Natural killer cell (primary cell): ENCODE data around the gene SEC16A. TPM values are rescaled to one million over a fixed set of nuclear protein-coding genes. Genes with fewer than 3 reads are reported as not detected.

Experiments
- ATAC-seq, 3 donors: fragments of 150-1000 bp in 2 of 3; fragments of 200-7000 bp in 1 of 3; cut with Tn5 transposase; 1 replicate in 1 of 3; 2 replicates in 2 of 3; pipeline ENCODE4 v1.10.0; 2021; ENCODE audit warnings: mild to moderate bottlenecking in 2 of 3, moderate library complexity in 2 of 3
- DNase-seq, 2 donors: peaks; one replicate each; pipeline versions ENCODE4 v3.0.0 to v3.0.0-alpha.2; 2013 to 2021; ENCODE audit warnings: mixed read lengths in 1 of 2
- H3K27ac ChIP-seq: one replicate; pipeline ENCODE4 v1.5.1; 2013; ENCODE audit warnings: mild to moderate bottlenecking, low read length
- H3K27me3 ChIP-seq: one replicate; pipeline ENCODE4 v1.6.1; 2013; ENCODE audit warnings: low read length; ENCODE audit not compliant: control insufficient read depth, insufficient read depth
- H3K36me3 ChIP-seq: one replicate; pipeline ENCODE4 v1.6.1; 2013; ENCODE audit warnings: low read length; ENCODE audit not compliant: control insufficient read depth, insufficient read depth
- H3K4me1 ChIP-seq: one replicate; pipeline ENCODE4 v1.6.1; 2013; ENCODE audit warnings: low read length; ENCODE audit not compliant: control insufficient read depth, insufficient read depth
- H3K4me3 ChIP-seq: one replicate; pipeline ENCODE4 v1.5.1; 2013; ENCODE audit warnings: low read length
- H3K9me3 ChIP-seq: one replicate; pipeline ENCODE4 v1.6.1; 2013; ENCODE audit warnings: low read length; ENCODE audit not compliant: control insufficient read depth, insufficient read depth
- H3K27ac Mint-ChIP-seq, 2 donors: one replicate each; pipeline ENCODE4 v1.8.0; 2022; ENCODE audit warnings: mild to moderate bottlenecking in 2 of 2, mixed read lengths in 2 of 2, moderate library complexity in 1 of 2
- H3K27me3 Mint-ChIP-seq, 2 donors: one replicate each; pipeline ENCODE4 v1.8.0; 2022; ENCODE audit warnings: low read depth in 2 of 2, mixed read lengths in 2 of 2
- H3K36me3 Mint-ChIP-seq: one replicate; pipeline ENCODE4 v1.8.0; 2022; ENCODE audit warnings: mixed read lengths
- H3K4me1 Mint-ChIP-seq, 2 donors: one replicate each; pipeline ENCODE4 v1.8.0; 2022; ENCODE audit warnings: mixed read lengths in 2 of 2
- H3K4me3 Mint-ChIP-seq: one replicate; pipeline ENCODE4 v1.8.0; 2022; ENCODE audit warnings: mild to moderate bottlenecking, moderate library complexity, mixed read lengths
- H3K9me3 Mint-ChIP-seq, 2 donors: one replicate each; pipeline ENCODE4 v1.8.0; 2022; ENCODE audit warnings: mixed read lengths in 2 of 2
- WGBS: methylation state at CpG from one replicate; pipeline ENCODE4 v1.1.7; 2013; ENCODE audit warnings: missing lambda C conversion rate; ENCODE audit not compliant: insufficient coverage; 5-methylcytosine and 5-hydroxymethylcytosine counted together
- intact Hi-C: fragments of 100-400 bp; cut with micrococcal nuclease; formaldehyde crosslinking; loops from one replicate; pipeline ENCODE4 v1.14.2; 2022
- total RNA-seq, 4 donors: library from RNA; stranded (reverse); fragments of 120-200 nt in 1 of 4; gene quantifications; one replicate each; pipeline versions ENCODE4 v1.2.3 to v1.2.4, GENCODE V29; 2013 to 2022
- TF ChIP-seq, protein P1 (sequence below): fragments of 200-600 bp; IDR thresholded peaks from one replicate; pipeline ENCODE4 v1.8.0; 2022; ENCODE audit warnings: antibody characterized with exemption

SEC16A gene
- total RNA-seq, 3 donors from 2014 or later (not counting 1 experiment from before 2014, with no cell fraction given): 84.3 to 89.0 (median 87.1) TPM

DNA sequence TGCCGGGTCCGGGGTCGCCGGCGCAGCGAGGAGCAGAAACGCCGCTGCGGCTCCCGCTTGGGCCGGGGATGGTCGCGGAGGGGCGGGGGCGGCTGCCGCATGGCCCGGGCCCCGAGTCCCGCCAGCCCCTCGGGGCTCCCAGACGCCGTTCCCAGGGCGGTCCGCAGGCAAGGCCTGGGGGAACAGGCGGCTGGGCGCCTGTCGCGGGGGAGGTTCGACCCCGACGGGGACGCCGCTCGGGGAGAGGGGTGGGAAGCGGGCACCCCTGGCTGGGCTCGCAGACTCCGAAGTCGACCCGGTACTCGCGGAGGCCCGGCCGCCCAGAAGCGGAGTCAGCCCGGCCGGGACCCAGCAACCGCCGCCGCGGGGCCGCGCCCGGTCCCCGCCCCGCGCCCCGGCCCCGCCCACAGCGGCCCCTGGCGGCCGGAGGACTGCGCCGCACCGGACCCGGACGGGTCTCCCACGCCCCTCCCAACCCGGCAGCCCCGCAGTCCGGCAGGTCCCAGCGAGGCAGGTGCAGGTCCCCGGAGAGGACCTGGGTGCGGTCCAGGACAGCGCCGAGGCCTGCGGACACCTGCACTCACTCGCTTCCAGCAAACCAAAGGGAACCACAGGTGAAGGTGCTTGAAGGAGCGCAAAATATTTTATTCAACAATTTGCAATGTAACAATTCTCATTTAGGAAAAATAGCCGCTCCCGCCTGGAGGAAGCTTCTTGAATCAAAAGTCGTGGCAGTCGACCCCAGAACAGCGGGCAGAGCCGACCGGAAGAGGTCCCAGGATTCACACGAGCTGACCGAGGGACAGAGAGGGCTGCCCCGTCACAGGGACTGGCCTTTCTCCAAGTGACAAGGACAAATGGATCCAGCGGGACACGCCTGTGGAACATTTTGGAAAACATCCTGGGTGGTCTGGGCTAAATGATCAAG lies 43.1 kb downstream of the SEC16A start, which contains the start of gene INPP5E:
Gene INPP5E, minus strand, starts transcription at position 365 of the 928 bp plus-strand sequence. CDS start 426 bp downstream, outside the sequence.
- H3K27ac ChIP-seq: no peak within 1 kb of the TSS
- Mint-ChIP-seq H3K4me1 (peaks cover 14 to 30% of the 10 kb centered on the region in 2 donors), H3K4me3 (peak within 1 kb of the TSS; percentile 71), H3K27ac (peak within 1 kb of the TSS; percentile 35 to 46), H3K9me3 (no peaks in the 10 kb centered on the region), H3K27me3 (no peaks in the 10 kb centered on the region), H3K36me3 (peaks cover 7% of the 10 kb centered on the region)
- DNase-seq (peak; percentile 89 to 91), ATAC-seq (peak; percentile 90 to 93 (median 91))
- peaks cover 30% of the 10 kb centered on the region for H3K36me3 ChIP-seq
- TF ChIP-seq, protein P1, sequence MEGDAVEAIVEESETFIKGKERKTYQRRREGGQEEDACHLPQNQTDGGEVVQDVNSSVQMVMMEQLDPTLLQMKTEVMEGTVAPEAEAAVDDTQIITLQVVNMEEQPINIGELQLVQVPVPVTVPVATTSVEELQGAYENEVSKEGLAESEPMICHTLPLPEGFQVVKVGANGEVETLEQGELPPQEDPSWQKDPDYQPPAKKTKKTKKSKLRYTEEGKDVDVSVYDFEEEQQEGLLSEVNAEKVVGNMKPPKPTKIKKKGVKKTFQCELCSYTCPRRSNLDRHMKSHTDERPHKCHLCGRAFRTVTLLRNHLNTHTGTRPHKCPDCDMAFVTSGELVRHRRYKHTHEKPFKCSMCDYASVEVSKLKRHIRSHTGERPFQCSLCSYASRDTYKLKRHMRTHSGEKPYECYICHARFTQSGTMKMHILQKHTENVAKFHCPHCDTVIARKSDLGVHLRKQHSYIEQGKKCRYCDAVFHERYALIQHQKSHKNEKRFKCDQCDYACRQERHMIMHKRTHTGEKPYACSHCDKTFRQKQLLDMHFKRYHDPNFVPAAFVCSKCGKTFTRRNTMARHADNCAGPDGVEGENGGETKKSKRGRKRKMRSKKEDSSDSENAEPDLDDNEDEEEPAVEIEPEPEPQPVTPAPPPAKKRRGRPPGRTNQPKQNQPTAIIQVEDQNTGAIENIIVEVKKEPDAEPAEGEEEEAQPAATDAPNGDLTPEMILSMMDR: peak; percentile 66
- H3K4me1 ChIP-seq: peaks cover 29% of the 10 kb centered on the region
- WGBS: 11% methylated on average over 90 of the region's 90 CpGs
- no peaks in the 10 kb centered on the region for H3K9me3 ChIP-seq
- intact Hi-C loops: no loop called here
- H3K27me3 ChIP-seq: no peaks in the 10 kb centered on the region
- peak within 1 kb of the TSS; percentile 56 for H3K4me3 ChIP-seq

DNA sequence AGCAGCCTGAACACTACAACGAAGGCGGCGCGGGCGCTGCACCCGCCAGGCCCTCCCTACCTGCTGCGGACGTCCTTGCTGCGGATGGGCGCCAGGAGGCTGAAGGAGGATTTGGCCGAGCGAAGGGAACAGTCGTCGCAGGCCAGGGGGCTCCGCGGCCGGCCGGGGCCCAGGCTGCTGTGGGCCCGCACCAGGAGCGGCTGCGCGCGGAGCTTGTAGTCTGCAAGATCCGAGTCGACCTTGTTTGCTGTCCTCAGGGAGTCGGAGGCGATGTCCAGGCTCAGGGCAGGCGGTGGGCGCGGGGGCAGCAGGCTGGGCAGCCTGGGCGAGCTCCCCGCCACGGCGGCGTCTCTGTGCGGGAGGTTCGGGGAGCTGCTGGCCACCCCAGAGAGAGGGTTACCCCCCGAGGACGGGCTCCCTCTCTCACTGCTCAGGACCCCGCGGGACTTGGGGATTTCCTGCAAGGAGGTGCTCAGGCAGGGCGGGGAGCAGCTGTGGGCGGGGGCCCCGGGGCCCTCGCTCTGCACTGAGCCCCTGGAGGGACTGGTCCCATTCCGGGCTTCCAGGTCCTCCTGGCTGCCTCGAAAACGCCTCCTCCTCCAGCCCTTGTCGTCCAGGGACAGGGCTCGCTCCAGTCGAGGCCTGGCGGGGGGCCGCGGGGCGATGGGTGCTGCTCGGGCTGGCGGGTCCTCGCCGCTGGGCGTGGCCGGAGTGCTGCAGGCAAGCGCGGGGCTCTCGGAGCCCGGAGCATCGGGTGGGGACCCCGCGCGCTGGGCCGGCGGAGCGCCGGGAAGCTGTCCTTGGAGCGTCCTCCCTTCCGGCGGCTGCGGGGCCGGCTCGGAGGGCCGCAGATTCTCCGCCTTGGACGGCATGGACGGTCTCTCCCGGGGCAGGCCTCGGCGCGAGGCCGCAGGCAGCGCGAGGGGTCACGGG lies 44.0 kb downstream of the SEC16A start:
- intact Hi-C loops: no loop called here
- peak; percentile 63 to 67 (median 66) for ATAC-seq
- H3K27ac ChIP-seq: no peak overlapping the region
- H3K27me3 ChIP-seq: no peaks in the 10 kb centered on the region
- peaks cover 22% of the 10 kb centered on the region for H3K36me3 ChIP-seq
- peak; percentile 27 to 76 for DNase-seq
- H3K9me3 ChIP-seq: no peaks in the 10 kb centered on the region
- Mint-ChIP-seq H3K9me3 (no peaks in the 10 kb centered on the region), H3K36me3 (peaks cover 7% of the 10 kb centered on the region), H3K4me1 (peaks cover 14 to 30% of the 10 kb centered on the region in 2 donors), H3K27me3 (no peaks in the 10 kb centered on the region), H3K4me3 (peak overlapping the region; percentile 65), H3K27ac (peak overlapping the region in 1 of 2 donors; percentile 35)
- H3K4me1 ChIP-seq: peaks cover 29% of the 10 kb centered on the region
- 2% methylated on average over 91 of the region's 91 CpGs for WGBS
- TF ChIP-seq, protein P1: no peak
- H3K4me3 ChIP-seq: peak overlapping the region; percentile 56

DNA sequence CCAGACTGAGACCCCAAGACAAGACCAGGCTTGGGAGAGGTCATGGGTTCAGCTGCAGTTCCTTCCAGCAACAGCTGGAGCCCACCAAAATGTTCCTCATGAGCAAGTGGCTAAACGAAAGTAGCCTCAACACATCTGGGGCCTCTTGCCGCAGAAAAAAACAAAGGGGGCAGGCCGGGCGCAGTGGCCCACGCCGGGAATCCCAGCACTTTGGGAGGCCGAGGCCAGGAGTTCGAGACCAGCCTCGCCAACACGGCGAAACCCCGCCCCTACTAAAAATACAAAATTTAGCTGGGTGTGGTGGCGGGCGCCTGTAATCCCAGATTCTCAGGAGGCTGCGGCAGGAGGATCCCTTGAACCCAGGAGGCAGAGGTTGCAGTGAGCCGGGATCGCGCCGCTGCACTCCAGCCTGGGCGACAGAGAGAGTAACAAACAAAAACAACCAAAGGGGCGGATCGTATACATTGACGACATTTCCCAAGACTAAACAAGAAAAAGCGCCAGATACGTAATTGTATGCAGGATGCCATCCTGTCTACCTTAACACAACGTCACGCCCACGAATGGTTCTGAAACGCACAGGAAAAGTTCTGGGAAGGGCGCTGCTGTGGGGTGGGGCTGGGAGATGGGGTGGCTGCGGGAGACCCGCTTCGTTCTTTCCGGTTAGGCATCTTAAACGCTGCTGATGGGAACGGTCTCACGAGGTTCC lies 44.8 kb downstream of the SEC16A start:
- peak overlapping the region in 1 of 2 donors; percentile 35 for H3K27ac Mint-ChIP-seq
- H3K9me3 Mint-ChIP-seq: no peaks in the 10 kb centered on the region
- Histone ChIP-seq H3K9me3 (no peaks in the 10 kb centered on the region), H3K36me3 (peaks cover 14% of the 10 kb centered on the region), H3K4me3 (peak overlapping the region; percentile 56), H3K27me3 (no peaks in the 10 kb centered on the region), H3K4me1 (peaks cover 29% of the 10 kb centered on the region), H3K27ac (no peak overlapping the region)
- peak in 1 of 2 donors; percentile 46 for DNase-seq
- peaks cover 6% of the 10 kb centered on the region for H3K36me3 Mint-ChIP-seq
- TF ChIP-seq, protein P1: no peak
- H3K4me3 Mint-ChIP-seq: peak overlapping the region; percentile 65
- peaks cover 14 to 30% of the 10 kb centered on the region in 2 donors for H3K4me1 Mint-ChIP-seq
- H3K27me3 Mint-ChIP-seq: no peaks in the 10 kb centered on the region
- intact Hi-C loops: no loop called here
- WGBS: 71% methylated on average over 37 of the region's 37 CpGs
- no peak for ATAC-seq
